Right cardiac atrium (tissue), 5 donors: ENCODE results near the gene ESRRB. TPM values are rescaled to one million over a fixed set of nuclear protein-coding genes. Genes with fewer than 3 reads are reported as not detected.

Experiments used
- ATAC-seq, 2 donors: fragments of 200-7000 bp; cut with Tn5 transposase; one replicate each; pipeline versions ENCODE4 v1.8.0 to v1.9.1; 2020; ENCODE audit warnings: moderate library complexity in 2 of 2, mild to moderate bottlenecking in 1 of 2
- DNase-seq, 3 donors: peaks; one replicate each; pipeline ENCODE4 v3.0.0-alpha.2; 2020
- H3K27ac ChIP-seq: one replicate; pipeline ENCODE4 v1.5.1; 2013; ENCODE audit warnings: mild to moderate bottlenecking, low read length, control low read depth, moderate library complexity
- H3K27me3 ChIP-seq: one replicate; pipeline ENCODE4 v1.6.1; 2013; ENCODE audit not compliant: control insufficient read depth, insufficient read depth
- H3K4me1 ChIP-seq: one replicate; pipeline ENCODE4 v1.6.1; 2013; ENCODE audit warnings: low read length; ENCODE audit not compliant: control insufficient read depth, insufficient read depth
- H3K4me3 ChIP-seq: one replicate; pipeline ENCODE4 v1.5.1; 2013; ENCODE audit warnings: low read length, control low read depth
- H3K9me3 ChIP-seq: one replicate; pipeline ENCODE4 v1.6.1; 2013; ENCODE audit warnings: low read length; ENCODE audit not compliant: control insufficient read depth
- WGBS: extraction: QIAGEN DNeasy Blood & Tissue Kit; methylation state at CpG from one replicate; pipeline ENCODE4 v1.1.7; 2013; 5-methylcytosine and 5-hydroxymethylcytosine counted together
- intact Hi-C, 4 donors: fragments of 100-400 bp; cut with DNase I; formaldehyde crosslinking; loops; one replicate each; pipeline versions ENCODE4 v1.11.0 to v1.14.0; 2022 to 2023
- polyA plus RNA-seq: library from polyadenylated mRNA; stranded (reverse); fragments of 200-250 nt; gene quantifications from one replicate; pipeline ENCODE4 v1.2.3, GENCODE V29; 2013
- total RNA-seq, 4 donors: library from RNA; stranded (reverse); fragmentation: NEBNext Ultra II Directional; extraction: Animal tissue kit (Norgen Biotek cat#: 25700); gene quantifications; one replicate each; pipeline ENCODE4 v1.2.1, GENCODE V29; 2021
- donor health status: healthy with polysubstance abuse.
- donor health status: DM: no; HTN: yes; CAD: no.
- donor health status: DM: no; HTN: no; CAD: no.
- donor health status: DM: no; HTN: yes; CAD: no; lungs with severe emphysema.
- donor health status: DM: yes; HTN: yes; CAD: no.

ESRRB gene
- total and polyA plus RNA-seq, 5 donors = 7.2 to 10.3 (median 8.7) TPM

GRCh38 chr14:76499399-76499798, 123.5 kb downstream of the ESRRB start:
- no peak overlapping the region for H3K27ac ChIP-seq
- no peak overlapping the region for H3K4me3 ChIP-seq
- 85% methylated on average over 8 of the region's 8 CpGs for WGBS
- H3K4me1 ChIP-seq = peaks cover 8% of the 10 kb centered on the region
- no peaks in the 10 kb centered on the region for H3K27me3 ChIP-seq
- ATAC-seq (peak in 1 of 2 donors; percentile 9), DNase-seq (no peak)
- intact Hi-C loops = no loop called here
- no peaks in the 10 kb centered on the region for H3K9me3 ChIP-seq

- Histone ChIP-seq H3K4me1 (peaks cover 8% of the 10 kb centered on the region), H3K9me3 (no peaks in the 10 kb centered on the region), H3K27me3 (no peaks in the 10 kb centered on the region), H3K4me3 (no peak overlapping the region), H3K27ac (no peak overlapping the region)
- WGBS = 35% methylated on average over 6 of the region's 6 CpGs
- intact Hi-C loops = no loop called here
- ATAC-seq (peak in 1 of 2 donors; percentile 50), DNase-seq (no peak)
Measured at GRCh38 chr14:76500011-76500410, 124.1 kb downstream of the ESRRB start.

GRCh38 chr14:76500480-76500879, 124.5 kb downstream of the ESRRB start:
- ATAC-seq = no peak
- 74% methylated on average over 6 of the region's 6 CpGs for WGBS

GRCh38 chr14:76501156-76501720, 125.3 kb downstream of the ESRRB start:
- 86% methylated on average over 7 of the region's 7 CpGs for WGBS
- intact Hi-C loops = no loop called here

More at GRCh38 chr14:76500480-76500879, 124.5 kb downstream of the ESRRB start:
- Histone ChIP-seq H3K27me3 (no peaks in the 10 kb centered on the region), H3K9me3 (no peaks in the 10 kb centered on the region), H3K4me3 (no peak overlapping the region), H3K27ac (no peak overlapping the region), H3K4me1 (peaks cover 8% of the 10 kb centered on the region)
- intact Hi-C loops = no loop called here
- no peak for DNase-seq

GRCh38 chr14:76502219-76502618, 126.3 kb downstream of the ESRRB start:
- peaks cover 8% of the 10 kb centered on the region for H3K4me1 ChIP-seq

More at GRCh38 chr14:76501156-76501720, 125.3 kb downstream of the ESRRB start:
- no peaks in the 10 kb centered on the region for H3K27me3 ChIP-seq
- no peak overlapping the region for H3K27ac ChIP-seq
- no peaks in the 10 kb centered on the region for H3K9me3 ChIP-seq
- no peak for ATAC-seq
- H3K4me1 ChIP-seq = peaks cover 8% of the 10 kb centered on the region
- DNase-seq = no peak
- no peak overlapping the region for H3K4me3 ChIP-seq

GRCh38 chr14:76502638-76503037, 126.7 kb downstream of the ESRRB start:
- WGBS = 92% methylated on average over 3 of the region's 3 CpGs
- no peak overlapping the region for H3K4me3 ChIP-seq

More at GRCh38 chr14:76502219-76502618, 126.3 kb downstream of the ESRRB start:
- Histone ChIP-seq H3K27ac (no peak overlapping the region), H3K4me3 (no peak overlapping the region), H3K9me3 (no peaks in the 10 kb centered on the region), H3K27me3 (no peaks in the 10 kb centered on the region)
- whole genome bisulfite sequencing = 96% methylated on average over 4 of the region's 4 CpGs
- ATAC-seq (no peak), DNase-seq (no peak)
- intact Hi-C loops = no loop called here

GRCh38 chr14:76509311-76509710, 133.4 kb downstream of the ESRRB start:
- no peaks in the 10 kb centered on the region for H3K4me1 ChIP-seq
- H3K27ac ChIP-seq = no peak overlapping the region
- no peaks in the 10 kb centered on the region for H3K9me3 ChIP-seq
- no peak for DNase-seq
- intact Hi-C loops = no loop called here
- no peaks in the 10 kb centered on the region for H3K27me3 ChIP-seq
- H3K4me3 ChIP-seq = no peak overlapping the region
- ATAC-seq = no peak
- 67% methylated on average over 7 of the region's 7 CpGs for WGBS

More at GRCh38 chr14:76502638-76503037, 126.7 kb downstream of the ESRRB start:
- intact Hi-C loops = no loop called here
- no peaks in the 10 kb centered on the region for H3K27me3 ChIP-seq
- no peak for ATAC-seq
- peaks cover 8% of the 10 kb centered on the region for H3K4me1 ChIP-seq
- H3K9me3 ChIP-seq = no peaks in the 10 kb centered on the region
- H3K27ac ChIP-seq = no peak overlapping the region
- DNase-seq = no peak

GRCh38 chr14:76510181-76510580, 134.2 kb downstream of the ESRRB start:
- 56% methylated on average over 3 of the region's 3 CpGs for WGBS
- ATAC-seq = peak in 1 of 2 donors; percentile 14
- no peak overlapping the region for H3K4me3 ChIP-seq
- no peaks in the 10 kb centered on the region for H3K9me3 ChIP-seq
- intact Hi-C loops = no loop called here
- DNase-seq = no peak
- no peak overlapping the region for H3K27ac ChIP-seq
- H3K27me3 ChIP-seq = no peaks in the 10 kb centered on the region
- H3K4me1 ChIP-seq = no peaks in the 10 kb centered on the region

- Histone ChIP-seq H3K9me3 (no peaks in the 10 kb centered on the region), H3K4me3 (no peak overlapping the region), H3K27me3 (no peaks in the 10 kb centered on the region), H3K4me1 (no peaks in the 10 kb centered on the region), H3K27ac (no peak overlapping the region)
- intact Hi-C loops = no loop called here
- DNase-seq (no peak), ATAC-seq (peak in 1 of 2 donors; percentile 32)
- WGBS = 53% methylated on average over 6 of the region's 6 CpGs
Measured at GRCh38 chr14:76514213-76514998, 138.5 kb downstream of the ESRRB start.

GRCh38 chr14:76516884-76517283, 140.9 kb downstream of the ESRRB start:
- intact Hi-C loops = no loop called here
- H3K9me3 ChIP-seq = no peaks in the 10 kb centered on the region

GRCh38 chr14:76518366-76518765, 142.4 kb downstream of the ESRRB start:
- Histone ChIP-seq H3K27me3 (no peaks in the 10 kb centered on the region), H3K4me1 (no peaks in the 10 kb centered on the region), H3K4me3 (no peak overlapping the region), H3K9me3 (no peaks in the 10 kb centered on the region), H3K27ac (no peak overlapping the region)
- no peak for DNase-seq
- WGBS = 78% methylated on average over 4 of the region's 4 CpGs
- ATAC-seq = no peak
- intact Hi-C loops = no loop called here

More at GRCh38 chr14:76516884-76517283, 140.9 kb downstream of the ESRRB start:
- DNase-seq (no peak), ATAC-seq (no peak)
- H3K4me1 ChIP-seq = no peaks in the 10 kb centered on the region
- 54% methylated on average over 3 of the region's 3 CpGs for WGBS
- H3K27me3 ChIP-seq = no peaks in the 10 kb centered on the region
- H3K27ac ChIP-seq = no peak overlapping the region
- no peak overlapping the region for H3K4me3 ChIP-seq
